K562 (cell line): ENCODE data around the gene CBLC. TPM values are rescaled to one million over a fixed set of nuclear protein-coding genes. Genes with fewer than 3 reads are reported as not detected.

ENCODE experiments used
- ARID1B ChIP-seq: fragments of 450-650 bp; IDR thresholded peaks from 2 replicates; pipeline ENCODE4 v1.6.1; 2016; ENCODE audit warnings: antibody characterized with exemption, mild to moderate bottlenecking, inconsistent platforms
- BHLHE40 ChIP-seq: IDR thresholded peaks from 2 replicates; pipeline ENCODE4 v1.6.1; 2011; ENCODE audit warnings: low read length, improper control_type of control experiment
- BMI1 ChIP-seq: fragments of 150-350 bp; IDR thresholded peaks from 2 replicates; pipeline ENCODE4 v1.6.1; 2014; ENCODE audit warnings: low read length
- ELF2 ChIP-seq: fragments of 250-450 bp; sonication (Bioruptor Pico); IDR thresholded peaks from 2 replicates; pipeline ENCODE4 v1.5.0; 2021; ENCODE audit warnings: mild to moderate bottlenecking
- ERF ChIP-seq: fragments of 450-650 bp; formaldehyde crosslinking; IDR thresholded peaks from 2 replicates; pipeline ENCODE4 v1.4.0; 2020; ENCODE audit warnings: mild to moderate bottlenecking, mixed read lengths
- GATAD2A ChIP-seq: fragments of 450-650 bp; IDR thresholded peaks from 2 replicates; pipeline ENCODE4 v1.6.1; 2017
- HNRNPL ChIP-seq: fragments of 200-400 bp; formaldehyde crosslinking; IDR thresholded peaks from 2 replicates; pipeline ENCODE4 v1.6.1; 2017; ENCODE audit warnings: low read depth, mild to moderate bottlenecking, low read length
- NCOA4 ChIP-seq: fragments of 450-650 bp; IDR thresholded peaks from 2 replicates; pipeline ENCODE4 v1.6.1; 2018; ENCODE audit warnings: mild to moderate bottlenecking; ENCODE audit not compliant: partially characterized antibody
- NFE2 ChIP-seq: IDR thresholded peaks from 2 replicates; pipeline ENCODE4 v1.6.1; 2014; ENCODE audit warnings: antibody characterized with exemption, low read depth
- NFE2L1 ChIP-seq: fragments of 450-650 bp; IDR thresholded peaks from 2 replicates; pipeline ENCODE4 v1.6.1; 2016; ENCODE audit warnings: missing genetic modification characterization, low read depth, mild to moderate bottlenecking, missing compliant biosample characterization, moderate library complexity, borderline replicate concordance
- RAD51 ChIP-seq: fragments of 450-650 bp; IDR thresholded peaks from 2 replicates; pipeline ENCODE4 v1.7.1; 2016; ENCODE audit warnings: low read depth, mild to moderate bottlenecking, borderline replicate concordance
- RBM34 ChIP-seq: fragments of 200-400 bp; formaldehyde crosslinking; IDR thresholded peaks from 2 replicates; pipeline ENCODE4 v1.6.1; 2018; ENCODE audit warnings: low read length, borderline replicate concordance; ENCODE audit not compliant: insufficient read depth
- RFX7 ChIP-seq: fragments of 250-450 bp; sonication (Bioruptor Pico); IDR thresholded peaks from 2 replicates; pipeline ENCODE4 v1.5.1; 2021; ENCODE audit warnings: mild to moderate bottlenecking
- SIN3B ChIP-seq: fragments of 450-650 bp; IDR thresholded peaks from 2 replicates; pipeline ENCODE4 v1.6.1; 2017; ENCODE audit warnings: low read depth, mild to moderate bottlenecking, moderate library complexity
- SLC30A9 ChIP-seq: fragments of 250-450 bp; sonication (Bioruptor Pico); IDR thresholded peaks from 2 replicates; pipeline ENCODE4 v1.8.0; 2022; ENCODE audit warnings: mild to moderate bottlenecking, moderate library complexity
- SMARCA4 ChIP-seq: fragments of 450-650 bp; IDR thresholded peaks from 2 replicates; pipeline ENCODE4 v1.6.1; 2016
- SMC3 ChIP-seq: conservative IDR thresholded peaks from 2 replicates; pipeline ENCODE4 v1.6.1; 2011; ENCODE audit warnings: low read depth, low read length, improper control_type of control experiment; ENCODE audit not compliant: insufficient read depth
- SOX6 ChIP-seq: fragments of 450-650 bp; IDR thresholded peaks from 2 replicates; pipeline ENCODE4 v1.6.1; 2014; ENCODE audit warnings: mild to moderate bottlenecking
- TOE1 ChIP-seq, 2 experiments: fragments of 450-650 bp in 1 of 2; sonication (generic) in 1 of 2; formaldehyde crosslinking in 1 of 2; IDR thresholded peaks; 2 replicates each; pipeline versions ENCODE4 v1.7.1 to v1.8.0; 2016 to 2022; ENCODE audit warnings: borderline replicate concordance in 2 of 2, mild to moderate bottlenecking in 2 of 2, antibody characterized with exemption in 1 of 2, inconsistent platforms in 1 of 2, low read depth in 1 of 2, missing genetic modification reagents in 1 of 2, moderate library complexity in 1 of 2
- ZFPM2 ChIP-seq: fragments of 250-450 bp; sonication (Bioruptor Pico); IDR thresholded peaks from 2 replicates; pipeline ENCODE4 v1.5.1; 2022; ENCODE audit warnings: mild to moderate bottlenecking
- ZNF324 ChIP-seq: fragments of 250-450 bp; sonication (Bioruptor Pico); IDR thresholded peaks from 2 replicates; pipeline ENCODE4 v1.4.0; 2020; ENCODE audit warnings: mild to moderate bottlenecking
- ZNF57 ChIP-seq: fragments of 450-650 bp; formaldehyde crosslinking; IDR thresholded peaks from 2 replicates; pipeline ENCODE4 v1.4.0; 2020; ENCODE audit warnings: mild to moderate bottlenecking, moderate library complexity
- polyA plus RNA-seq, 8 experiments: library from polyadenylated mRNA; depleted of rRNA in 4 of 8; stranded (reverse) in 5 of 8; unstranded in 3 of 8; fragments of >200 nt; fragmentation: Nextera tagmentation in 2 of 8; fragmentation: Illumina TruSeq in 1 of 8; extraction: Ambion mirVana in 2 of 8; extraction: Trizol in 1 of 8; gene quantifications; 2 replicates each; pipeline versions ENCODE4 v1.2.1 to v1.2.3, GENCODE V29; 2011 to 2014; ENCODE audit warnings: inconsistent platforms in 1 of 8, missing spikeins in 1 of 8
- total RNA-seq, 7 experiments: library from RNA; depleted of rRNA in 6 of 7; stranded (reverse); fragments of >200 nt in 6 of 7; fragmentation: Illumina TruSeq in 2 of 7; extraction: Trizol in 2 of 7; gene quantifications; 2 replicates each; pipeline versions ENCODE4 v1.2.1 to v1.2.3, GENCODE V29; 2011 to 2021; ENCODE audit warnings: low replicate concordance in 1 of 7
- TF ChIP-seq, protein P1 (sequence below), 2 experiments: fragments of 450-650 bp; IDR thresholded peaks; 2 replicates each; pipeline ENCODE4 v1.6.1; 2018; ENCODE audit warnings: mild to moderate bottlenecking in 2 of 2, low read depth in 1 of 2; ENCODE audit not compliant: partially characterized antibody in 2 of 2
- TF ChIP-seq, protein P2 (sequence below): fragments of 250-450 bp; sonication (Bioruptor Pico); IDR thresholded peaks from 2 replicates; pipeline ENCODE4 v1.4.0; 2020; ENCODE audit warnings: mild to moderate bottlenecking
- TF ChIP-seq, protein P3 (sequence below): sonication (generic); formaldehyde crosslinking; IDR thresholded peaks from 2 replicates; pipeline ENCODE4 v1.8.0; 2022; ENCODE audit warnings: missing genetic modification reagents, mild to moderate bottlenecking, borderline replicate concordance

CBLC gene
- total and polyA plus RNA-seq, 9 of the 15 experiments (the other 6 are each of a cell fraction or from before 2014, with no cell fraction given): 0.09 TPM; not detected in 8

GRCh38 chr19:44741841-44742329 is 35.8 kb upstream of the CBLC start (continued):
- TF ChIP-seq TOE1 (IDR thresholded peaks at IDR 0.05; ENCODE audit: borderline replicate concordance) (no peak), TOE1 (CRISPR knock-in tag; IDR thresholded peaks at IDR 0.05; ENCODE audit: borderline replicate concordance, low read depth) (no peak), BMI1 (no peak), ERF (CRISPR knock-in tag) (0 out of 2 replicates have a peak, but pooled peaks have one; percentile 21), ZFPM2 (no peak), NFE2L1 (tag) (no peak), HNRNPL (0 out of 2 replicates have a peak, but pooled peaks have one; percentile 50), NCOA4 (no peak), SMC3 (no peak), SLC30A9 (CRISPR knock-in tag) (no peak), BHLHE40 (peak; percentile 84), SMARCA4 (peak; percentile 87), ZNF324 (no peak), SIN3B (no peak), SOX6 (no peak), ELF2 (CRISPR knock-in tag) (no peak), NFE2 (peak; percentile 92), ARID1B (peak; percentile 87), RFX7 (CRISPR knock-in tag) (no peak), RAD51 (no peak), ZNF57 (CRISPR knock-in tag) (no peak), GATAD2A (peak; percentile 59), RBM34 (no peak)
- TF ChIP-seq, protein P1, sequence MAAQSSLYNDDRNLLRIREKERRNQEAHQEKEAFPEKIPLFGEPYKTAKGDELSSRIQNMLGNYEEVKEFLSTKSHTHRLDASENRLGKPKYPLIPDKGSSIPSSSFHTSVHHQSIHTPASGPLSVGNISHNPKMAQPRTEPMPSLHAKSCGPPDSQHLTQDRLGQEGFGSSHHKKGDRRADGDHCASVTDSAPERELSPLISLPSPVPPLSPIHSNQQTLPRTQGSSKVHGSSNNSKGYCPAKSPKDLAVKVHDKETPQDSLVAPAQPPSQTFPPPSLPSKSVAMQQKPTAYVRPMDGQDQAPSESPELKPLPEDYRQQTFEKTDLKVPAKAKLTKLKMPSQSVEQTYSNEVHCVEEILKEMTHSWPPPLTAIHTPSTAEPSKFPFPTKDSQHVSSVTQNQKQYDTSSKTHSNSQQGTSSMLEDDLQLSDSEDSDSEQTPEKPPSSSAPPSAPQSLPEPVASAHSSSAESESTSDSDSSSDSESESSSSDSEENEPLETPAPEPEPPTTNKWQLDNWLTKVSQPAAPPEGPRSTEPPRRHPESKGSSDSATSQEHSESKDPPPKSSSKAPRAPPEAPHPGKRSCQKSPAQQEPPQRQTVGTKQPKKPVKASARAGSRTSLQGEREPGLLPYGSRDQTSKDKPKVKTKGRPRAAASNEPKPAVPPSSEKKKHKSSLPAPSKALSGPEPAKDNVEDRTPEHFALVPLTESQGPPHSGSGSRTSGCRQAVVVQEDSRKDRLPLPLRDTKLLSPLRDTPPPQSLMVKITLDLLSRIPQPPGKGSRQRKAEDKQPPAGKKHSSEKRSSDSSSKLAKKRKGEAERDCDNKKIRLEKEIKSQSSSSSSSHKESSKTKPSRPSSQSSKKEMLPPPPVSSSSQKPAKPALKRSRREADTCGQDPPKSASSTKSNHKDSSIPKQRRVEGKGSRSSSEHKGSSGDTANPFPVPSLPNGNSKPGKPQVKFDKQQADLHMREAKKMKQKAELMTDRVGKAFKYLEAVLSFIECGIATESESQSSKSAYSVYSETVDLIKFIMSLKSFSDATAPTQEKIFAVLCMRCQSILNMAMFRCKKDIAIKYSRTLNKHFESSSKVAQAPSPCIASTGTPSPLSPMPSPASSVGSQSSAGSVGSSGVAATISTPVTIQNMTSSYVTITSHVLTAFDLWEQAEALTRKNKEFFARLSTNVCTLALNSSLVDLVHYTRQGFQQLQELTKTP (IDR thresholded peaks at IDR 0.05; ENCODE audit: low read depth in 1 of 2, partially characterized antibody in 2 of 2): no peak
- TF ChIP-seq, protein P2, sequence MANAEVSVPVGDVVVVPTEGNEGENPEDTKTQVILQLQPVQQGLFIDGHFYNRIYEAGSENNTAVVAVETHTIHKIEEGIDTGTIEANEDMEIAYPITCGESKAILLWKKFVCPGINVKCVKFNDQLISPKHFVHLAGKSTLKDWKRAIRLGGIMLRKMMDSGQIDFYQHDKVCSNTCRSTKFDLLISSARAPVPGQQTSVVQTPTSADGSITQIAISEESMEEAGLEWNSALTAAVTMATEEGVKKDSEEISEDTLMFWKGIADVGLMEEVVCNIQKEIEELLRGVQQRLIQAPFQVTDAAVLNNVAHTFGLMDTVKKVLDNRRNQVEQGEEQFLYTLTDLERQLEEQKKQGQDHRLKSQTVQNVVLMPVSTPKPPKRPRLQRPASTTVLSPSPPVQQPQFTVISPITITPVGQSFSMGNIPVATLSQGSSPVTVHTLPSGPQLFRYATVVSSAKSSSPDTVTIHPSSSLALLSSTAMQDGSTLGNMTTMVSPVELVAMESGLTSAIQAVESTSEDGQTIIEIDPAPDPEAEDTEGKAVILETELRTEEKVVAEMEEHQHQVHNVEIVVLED (CRISPR knock-in tag): no peak
- TF ChIP-seq, protein P3, sequence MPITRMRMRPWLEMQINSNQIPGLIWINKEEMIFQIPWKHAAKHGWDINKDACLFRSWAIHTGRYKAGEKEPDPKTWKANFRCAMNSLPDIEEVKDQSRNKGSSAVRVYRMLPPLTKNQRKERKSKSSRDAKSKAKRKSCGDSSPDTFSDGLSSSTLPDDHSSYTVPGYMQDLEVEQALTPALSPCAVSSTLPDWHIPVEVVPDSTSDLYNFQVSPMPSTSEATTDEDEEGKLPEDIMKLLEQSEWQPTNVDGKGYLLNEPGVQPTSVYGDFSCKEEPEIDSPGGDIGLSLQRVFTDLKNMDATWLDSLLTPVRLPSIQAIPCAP (CRISPR knock-in tag): no peak
